A673 (cell line): Measurements from ENCODE around the gene EXOSC10.

Experiments
- EZH2 ChIP-seq: fragments of 200-600 bp; sonication (generic); IDR thresholded peaks from 2 replicates; pipeline ENCODE4 v1.6.1; 2017; ENCODE audit warnings: borderline replicate concordance, low read depth, mild to moderate bottlenecking, mixed read lengths, antibody characterized with exemption, low read length; ENCODE audit not compliant: poor library complexity, severe bottlenecking
- TF ChIP-seq, protein P1 (sequence below): fragments of 300-800, 200-600 bp; sonication (generic); conservative IDR thresholded peaks from 2 replicates; pipeline ENCODE4 v1.5.1; 2017; ENCODE audit warnings: low read depth, mild to moderate bottlenecking, antibody characterized with exemption, low read length, moderate library complexity, mixed read lengths

DNA sequence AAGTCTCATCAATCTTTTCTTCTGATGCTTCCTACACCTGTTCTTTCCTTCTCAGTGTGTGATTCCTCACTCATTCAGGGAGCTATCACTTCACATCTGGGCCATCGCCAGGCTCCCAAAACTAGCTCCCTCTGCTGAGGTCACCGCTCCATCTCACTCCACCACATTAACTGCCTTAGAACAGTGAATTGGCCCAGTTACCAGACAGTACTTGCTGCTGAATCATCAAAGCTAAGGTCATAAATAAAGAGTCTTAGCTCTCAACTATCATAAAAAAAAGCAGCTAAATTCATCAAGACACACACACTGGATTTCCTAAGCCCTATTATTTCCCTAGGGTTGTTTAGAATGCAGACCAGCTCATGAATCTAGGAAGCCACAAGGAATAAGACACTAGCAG is 21.0 kb downstream of the EXOSC10 start:
- TF ChIP-seq, protein P1, sequence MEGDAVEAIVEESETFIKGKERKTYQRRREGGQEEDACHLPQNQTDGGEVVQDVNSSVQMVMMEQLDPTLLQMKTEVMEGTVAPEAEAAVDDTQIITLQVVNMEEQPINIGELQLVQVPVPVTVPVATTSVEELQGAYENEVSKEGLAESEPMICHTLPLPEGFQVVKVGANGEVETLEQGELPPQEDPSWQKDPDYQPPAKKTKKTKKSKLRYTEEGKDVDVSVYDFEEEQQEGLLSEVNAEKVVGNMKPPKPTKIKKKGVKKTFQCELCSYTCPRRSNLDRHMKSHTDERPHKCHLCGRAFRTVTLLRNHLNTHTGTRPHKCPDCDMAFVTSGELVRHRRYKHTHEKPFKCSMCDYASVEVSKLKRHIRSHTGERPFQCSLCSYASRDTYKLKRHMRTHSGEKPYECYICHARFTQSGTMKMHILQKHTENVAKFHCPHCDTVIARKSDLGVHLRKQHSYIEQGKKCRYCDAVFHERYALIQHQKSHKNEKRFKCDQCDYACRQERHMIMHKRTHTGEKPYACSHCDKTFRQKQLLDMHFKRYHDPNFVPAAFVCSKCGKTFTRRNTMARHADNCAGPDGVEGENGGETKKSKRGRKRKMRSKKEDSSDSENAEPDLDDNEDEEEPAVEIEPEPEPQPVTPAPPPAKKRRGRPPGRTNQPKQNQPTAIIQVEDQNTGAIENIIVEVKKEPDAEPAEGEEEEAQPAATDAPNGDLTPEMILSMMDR, result no peak
- TF ChIP-seq EZH2, result no peak
